Measurements from ENCODE around the gene SCYL1. TPM values are rescaled to one million over a fixed set of nuclear protein-coding genes. Genes with fewer than 3 reads are reported as not detected.

The SCYL1 gene
- total RNA-seq = 10 to 100 TPM; 59.2 to 84.1 TPM

- no peak for TF ChIP-seq CTCF (IDR thresholded peaks at IDR 0.05)
- intact Hi-C loops (cut with DNase I) = no loop called here
- Histone ChIP-seq H3K36me3 (no peaks in the 10 kb centered on the region), H3K9ac (ENCODE audit: low read depth in 2 of 2, low read length in 2 of 2) (peak within 1 kb of the TSS; percentile 95 to 97), H3K9me3 (no peaks in the 10 kb centered on the region), H3K4me1 (peaks cover 13% of the 10 kb centered on the region), H3K4me3 (peak within 1 kb of the TSS; percentile 96), H3K27me3 (no peaks in the 10 kb centered on the region), H3K27ac (peak within 1 kb of the TSS; percentile 83)
- peak; percentile 84 for DNase-seq
These were observed at the start of gene SCYL1 for GRCh38 chr11:65524741-65525545. TSS of gene SCYL1 (plus strand) at chr11:65525083. CDS start at chr11:65525154, 71 bp downstream.

- no peaks in the 10 kb centered on the region for H3K27me3 ChIP-seq
- H3K9me3 ChIP-seq = no peaks in the 10 kb centered on the region
- H3K9ac ChIP-seq (ENCODE audit: low read depth in 2 of 2, low read length in 2 of 2) = peak overlapping the region; percentile 91 to 99
- H3K27ac ChIP-seq = peak overlapping the region; percentile 98
- TF ChIP-seq CTCF (IDR thresholded peaks at IDR 0.05) = no peak
- peak overlapping the region; percentile 60 for H3K4me3 ChIP-seq
- intact Hi-C loops (cut with DNase I) = loop anchor here (2.0 kb wide), 1 partner anchor 20 kb away; no protein-coding TSS in a partner anchor
- no peaks in the 10 kb centered on the region for H3K36me3 ChIP-seq
- peak; percentile 83 for DNase-seq
- H3K4me1 ChIP-seq = peaks cover 13% of the 10 kb centered on the region
These were observed 48.2 kb upstream of the SCYL1 start for GRCh38 chr11:65476632-65477148.

DNA sequence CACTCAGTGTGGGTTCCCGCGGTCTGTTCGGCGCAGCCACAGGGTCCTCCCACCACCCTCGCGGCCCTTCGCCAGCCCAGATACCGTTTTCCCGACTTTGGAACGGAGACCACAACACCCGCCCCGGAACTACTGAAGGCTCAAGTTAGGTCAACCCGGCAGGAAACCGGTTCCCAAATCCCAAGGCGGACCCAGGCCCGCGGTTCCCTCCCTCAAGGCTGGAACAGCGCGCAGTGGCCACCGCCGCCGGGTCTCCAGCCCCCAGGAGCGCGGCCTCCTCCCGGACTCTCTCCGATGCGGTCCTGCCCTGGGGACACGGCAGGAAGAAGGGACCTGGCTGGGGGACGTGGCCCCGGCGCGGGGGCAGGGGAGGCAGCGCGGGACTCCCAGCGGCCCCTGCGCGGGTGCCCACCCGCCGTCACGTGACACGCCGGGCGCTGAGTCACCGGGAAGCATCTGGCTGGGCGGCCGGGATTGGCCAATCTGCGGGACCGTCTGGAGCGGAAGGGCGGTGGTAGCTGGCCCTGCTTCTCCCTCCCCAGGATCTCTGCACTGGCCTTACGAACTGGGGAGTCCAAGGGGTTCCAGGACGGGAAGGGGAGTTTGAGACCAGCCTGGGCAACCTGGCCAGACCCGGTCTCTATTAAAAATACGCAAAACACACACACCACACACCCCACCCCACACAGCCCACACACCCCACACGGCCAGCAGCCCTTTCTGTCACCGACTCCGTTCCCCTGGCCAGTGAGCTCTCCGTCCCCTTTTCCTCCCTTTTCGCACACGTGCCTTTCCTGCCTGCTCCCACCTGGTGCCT, 47.5 kb upstream of the SCYL1 start:
- Histone ChIP-seq H3K36me3 (no peaks in the 10 kb centered on the region), H3K4me1 (peaks cover 11% of the 10 kb centered on the region), H3K9ac (ENCODE audit: low read depth in 2 of 2, low read length in 2 of 2) (peak overlapping the region; percentile 93 to 99), H3K27me3 (no peaks in the 10 kb centered on the region), H3K9me3 (no peaks in the 10 kb centered on the region), H3K4me3 (peak overlapping the region; percentile 60), H3K27ac (peak overlapping the region; percentile 98)
- TF ChIP-seq CTCF (IDR thresholded peaks at IDR 0.05) = no peak
- intact Hi-C loops (cut with DNase I) = loop anchor here (2.0 kb wide), 1 partner anchor 19 kb away; no protein-coding TSS in a partner anchor
- DNase-seq = peak; percentile 98

DNA sequence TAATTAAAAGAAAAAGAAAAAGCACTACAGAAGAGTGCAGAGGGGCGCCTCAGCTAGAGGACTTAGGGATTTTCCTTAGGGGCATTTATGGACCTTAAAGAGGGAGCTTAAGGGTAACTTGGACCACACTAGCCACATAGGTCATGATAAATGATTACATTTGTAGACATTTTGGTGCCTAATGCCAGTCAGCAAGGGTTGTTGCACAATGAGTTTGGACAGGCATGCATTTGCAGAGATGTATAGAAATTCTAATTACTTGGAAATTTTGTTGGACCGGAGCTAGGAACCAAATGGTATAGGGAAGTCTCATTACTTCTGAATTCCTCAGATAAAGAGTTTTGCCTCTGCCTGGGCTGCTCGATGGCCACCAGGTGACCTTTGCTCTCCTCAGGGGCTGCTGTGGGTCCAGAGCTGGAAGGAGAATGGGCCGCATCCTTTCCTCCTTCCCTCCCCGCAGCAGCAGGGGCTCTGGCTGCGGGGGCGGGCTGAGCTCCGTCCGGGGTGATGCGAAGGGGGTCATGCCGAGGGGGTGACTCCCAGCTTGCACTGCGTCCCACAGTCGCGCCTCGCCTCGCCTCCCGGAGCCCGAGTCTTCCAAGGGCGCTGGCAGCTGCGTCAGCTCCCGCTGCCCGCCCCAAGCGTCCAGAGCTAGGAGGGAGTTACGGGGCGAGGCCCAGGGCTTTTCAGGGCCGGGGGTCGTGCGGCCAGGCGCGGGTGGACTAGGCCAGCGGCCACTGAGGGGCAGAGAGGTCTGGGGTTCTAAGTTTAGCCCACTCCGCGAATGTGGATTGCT, 46.3 kb upstream of the SCYL1 start:
- no peaks in the 10 kb centered on the region for H3K36me3 ChIP-seq
- TF ChIP-seq CTCF (IDR thresholded peaks at IDR 0.05) = no peak
- peak overlapping the region; percentile 98 for H3K27ac ChIP-seq
- intact Hi-C loops (cut with DNase I) = no loop called here
- no peaks in the 10 kb centered on the region for H3K27me3 ChIP-seq
- H3K4me1 ChIP-seq = peaks cover 11% of the 10 kb centered on the region
- peak overlapping the region; percentile 78 to 79 for H3K9ac ChIP-seq (ENCODE audit: low read depth in 2 of 2, low read length in 2 of 2)
- no peaks in the 10 kb centered on the region for H3K9me3 ChIP-seq
- peak; percentile 63 for DNase-seq
- peak overlapping the region; percentile 60 for H3K4me3 ChIP-seq

All from colonic mucosa (tissue), 4 donors.